HepG2 (cell line): ENCODE data around the gene RBM25. TPM values are rescaled to one million over a fixed set of nuclear protein-coding genes. Genes with fewer than 3 reads are reported as not detected.

Experiments used
- ELF1 ChIP-seq: sonication (generic); formaldehyde crosslinking; IDR thresholded peaks from 2 replicates; pipeline ENCODE4 v1.4.0; 2020; ENCODE audit warnings: missing genetic modification reagents
- FOXO4 ChIP-seq: sonication (generic); formaldehyde crosslinking; conservative IDR thresholded peaks from 2 replicates; pipeline ENCODE4 v1.8.1; 2023; ENCODE audit warnings: missing genetic modification reagents
- GPN1 ChIP-seq: sonication (generic); formaldehyde crosslinking; IDR thresholded peaks from 2 replicates; pipeline ENCODE4 v1.5.1; 2020; ENCODE audit warnings: missing genetic modification reagents, borderline replicate concordance
- JUN ChIP-seq: sonication (generic); formaldehyde crosslinking; IDR thresholded peaks from 2 replicates; pipeline ENCODE4 v1.4.0; 2020; ENCODE audit warnings: mild to moderate bottlenecking, missing genetic modification reagents
- KLF12 ChIP-seq: sonication (generic); formaldehyde crosslinking; IDR thresholded peaks from 2 replicates; pipeline ENCODE4 v1.4.0; 2020; ENCODE audit warnings: missing genetic modification reagents, borderline replicate concordance
- MEIS2 ChIP-seq: sonication (generic); formaldehyde crosslinking; IDR thresholded peaks from 2 replicates; pipeline ENCODE4 v1.9.0; 2021; ENCODE audit warnings: mild to moderate bottlenecking, missing genetic modification reagents
- NFKB2 ChIP-seq: sonication (generic); formaldehyde crosslinking; IDR thresholded peaks from 2 replicates; pipeline ENCODE4 v1.4.0; 2020; ENCODE audit warnings: missing genetic modification reagents, borderline replicate concordance
- POLR2A ChIP-seq, 2 experiments: IDR thresholded peaks; 2 replicates each; pipeline ENCODE4 v1.6.1; 2011; ENCODE audit warnings: low read depth in 2 of 2, low read length in 2 of 2, mild to moderate bottlenecking in 1 of 2, moderate library complexity in 1 of 2; ENCODE audit not compliant: insufficient read depth in 1 of 2
- RARA ChIP-seq: IDR thresholded peaks from 2 replicates; pipeline ENCODE4 v1.6.1; 2016; ENCODE audit warnings: missing genetic modification reagents, missing compliant biosample characterization
- RBFOX2 ChIP-seq: fragments of 200-400 bp; formaldehyde crosslinking; IDR thresholded peaks from 2 replicates; pipeline ENCODE4 v1.6.1; 2017; ENCODE audit warnings: low read depth, mild to moderate bottlenecking, low read length
- SCMH1 ChIP-seq: sonication (generic); formaldehyde crosslinking; IDR thresholded peaks from 2 replicates; pipeline ENCODE4 v1.9.0; 2021; ENCODE audit warnings: missing genetic modification reagents, mild to moderate bottlenecking, borderline replicate concordance
- SRY ChIP-seq: sonication (generic); formaldehyde crosslinking; IDR thresholded peaks from 2 replicates; pipeline ENCODE4 v1.8.0; 2022; ENCODE audit warnings: mild to moderate bottlenecking, missing genetic modification reagents
- THRA ChIP-seq: sonication (generic); formaldehyde crosslinking; IDR thresholded peaks from 2 replicates; pipeline ENCODE4 v1.4.0; 2020; ENCODE audit warnings: missing genetic modification reagents, borderline replicate concordance
- ZBTB21 ChIP-seq: sonication (generic); formaldehyde crosslinking; IDR thresholded peaks from 2 replicates; pipeline ENCODE4 v1.4.0; 2020; ENCODE audit warnings: missing genetic modification reagents
- ZMAT5 ChIP-seq: sonication (generic); formaldehyde crosslinking; IDR thresholded peaks from 2 replicates; pipeline ENCODE4 v1.5.0; 2020; ENCODE audit warnings: mild to moderate bottlenecking, low read depth, missing genetic modification reagents, borderline replicate concordance
- ZNF205 ChIP-seq: IDR thresholded peaks from 2 replicates; pipeline ENCODE4 v1.6.1; 2018; ENCODE audit warnings: missing biosample characterization, missing genetic modification reagents
- ZNF383 ChIP-seq: sonication (generic); formaldehyde crosslinking; IDR thresholded peaks from 2 replicates; pipeline ENCODE4 v1.4.0; 2020; ENCODE audit warnings: missing genetic modification reagents, mild to moderate bottlenecking, borderline replicate concordance
- ZNF629 ChIP-seq: sonication (generic); formaldehyde crosslinking; conservative IDR thresholded peaks from 2 replicates; pipeline ENCODE4 v1.5.0; 2020; ENCODE audit warnings: missing genetic modification reagents
- ZNF770 ChIP-seq: sonication (generic); formaldehyde crosslinking; IDR thresholded peaks from 2 replicates; pipeline ENCODE4 v1.5.0; 2020; ENCODE audit warnings: mild to moderate bottlenecking, missing genetic modification reagents
- ZNF841 ChIP-seq: sonication (generic); formaldehyde crosslinking; IDR thresholded peaks from 2 replicates; pipeline ENCODE4 v1.8.1; 2023; ENCODE audit warnings: missing genetic modification reagents, borderline replicate concordance
- polyA plus RNA-seq, 8 experiments: library from polyadenylated mRNA; depleted of rRNA in 3 of 8; stranded (reverse) in 7 of 8; unstranded in 1 of 8; fragments of >200 nt; fragmentation: Illumina TruSeq in 4 of 8; extraction: Trizol in 4 of 8; gene quantifications; 2 replicates each; pipeline versions ENCODE4 v1.2.1 to v1.2.3, GENCODE V29; 2011 to 2016; ENCODE audit warnings: low read depth in 4 of 8, missing spikeins in 1 of 8, mixed read lengths in 1 of 8; ENCODE audit not compliant: insufficient read depth in 1 of 8
- total RNA-seq, 5 experiments: library from RNA; depleted of rRNA; stranded (reverse); fragments of >200 nt; fragmentation: Illumina TruSeq; extraction: Trizol; gene quantifications; 2 replicates each; pipeline ENCODE4 v1.2.3, GENCODE V29; 2016; ENCODE audit warnings: low read depth in 1 of 5

RBM25 gene
- total and polyA plus RNA-seq, 2 of the 13 experiments (the other 11 are each of a cell fraction or from before 2014, with no cell fraction given), result 34.1 to 65.9 TPM

GRCh38 chr14:73136387-73137225, 78.3 kb downstream of the RBM25 start, which contains the start of gene PSEN1 (continued):
- TF ChIP-seq ZNF205 (CRISPR knock-in tag) (no peak), ZNF841 (CRISPR knock-in tag) (no peak), ZNF383 (CRISPR knock-in tag) (no peak), JUN (CRISPR knock-in tag) (no peak), SCMH1 (CRISPR knock-in tag) (no peak), RBFOX2 (peak; percentile 87), ZNF770 (CRISPR knock-in tag) (peak; percentile 51; the same call in 1 of the 2 replicates), KLF12 (CRISPR knock-in tag) (peak; percentile 86), NFKB2 (peak; percentile 64; the same call in 1 of the 2 replicates), ZBTB21 (CRISPR knock-in tag) (no peak), MEIS2 (CRISPR knock-in tag) (no peak), ELF1 (CRISPR knock-in tag) (peak; percentile 48), GPN1 (CRISPR knock-in tag) (no peak; the same call in 1 of the 2 replicates), POLR2A (IDR thresholded peaks at IDR 0.05; ENCODE audit: insufficient read depth in 1 of 2, low read depth in 2 of 2, low read length in 2 of 2) (peak; percentile 68 to 84; a peak in 3 of 4 replicates), ZMAT5 (no peak), SRY (CRISPR knock-in tag) (no peak), FOXO4 (CRISPR knock-in tag) (no peak), RARA (CRISPR knock-in tag) (peak; percentile 30; the same call in 1 of the 2 replicates), THRA (no peak), ZNF629 (no peak)
